ENCODE data around the gene SAYSD1. TPM values are rescaled to one million over a fixed set of nuclear protein-coding genes. Genes with fewer than 3 reads are reported as not detected.

SAYSD1 gene
- total and polyA plus RNA-seq, 2 of the 8 experiments (the other 6 are each of a cell fraction or from before 2014, with no cell fraction given): 6.7 to 7.9 TPM

DNA sequence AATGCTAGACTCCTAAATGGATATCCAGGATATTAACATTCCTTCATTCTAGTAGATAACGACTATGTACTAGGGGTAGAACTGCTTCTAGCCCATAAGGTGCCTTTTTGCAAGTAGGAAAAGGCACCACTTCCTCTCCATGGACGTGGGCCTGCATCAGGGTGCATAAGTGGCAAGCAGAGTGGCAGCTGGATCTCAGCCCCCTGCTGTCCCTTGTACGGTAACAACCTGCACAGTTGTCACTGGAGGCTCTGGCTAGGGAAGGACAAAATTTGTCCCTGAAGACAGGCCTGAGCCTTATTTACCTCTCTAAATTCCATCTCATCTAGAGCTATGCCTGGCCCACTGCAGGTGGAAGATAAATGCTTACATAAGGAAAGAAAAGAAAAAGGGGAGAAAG, 42.5 kb upstream of the SAYSD1 start (continued):
- TF ChIP-seq ASH2L (IDR thresholded peaks at IDR 0.05; ENCODE audit: low read length) (no peak), SAP30 (IDR thresholded peaks at IDR 0.05; ENCODE audit: insufficient read depth, insufficient replicate concordance, low read length) (no peak), BRCA1 (IDR thresholded peaks at IDR 0.05; ENCODE audit: low read depth, low read length) (no peak), RXRA (IDR thresholded peaks at IDR 0.05; ENCODE audit: insufficient read depth, low read depth, low read length) (no peak)

Data from H1 (cell line).